ENCODE measurements around the gene SYT1. TPM values are rescaled to one million over a fixed set of nuclear protein-coding genes. Genes with fewer than 3 reads are reported as not detected.
A peak's percentile ranks its signal among the peaks of the same experiment; 100 is the strongest.

Gene SYT1
- total RNA-seq, 1 donor from 2014 or later: 33.2 TPM

DNA sequence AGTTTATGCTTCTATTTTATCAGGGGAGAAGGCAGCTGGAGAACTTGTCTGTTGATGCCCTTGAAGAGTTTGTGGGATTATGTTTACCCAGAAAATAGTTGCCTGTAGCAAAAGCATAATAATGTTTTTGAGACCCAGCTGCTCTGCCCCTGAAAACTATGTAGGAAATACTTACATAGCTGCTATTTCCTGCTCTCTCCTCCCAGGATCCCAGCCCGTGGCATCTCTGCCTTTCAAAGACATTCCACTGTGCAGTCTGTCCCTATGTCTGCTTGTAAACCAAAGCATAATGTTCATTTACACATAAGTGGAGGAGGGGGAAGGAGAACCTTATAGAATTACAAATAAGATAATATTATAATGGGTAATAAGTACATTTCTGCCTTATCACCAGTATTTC is 198.7 kb downstream of the SYT1 start:
- Mint-ChIP-seq H3K27ac (ENCODE audit: unreplicated experiment) (peak overlapping the region; percentile 16), H3K4me1 (ENCODE audit: low read depth, unreplicated experiment) (peaks cover 28% of the 10 kb centered on the region), H3K9me3 (ENCODE audit: unreplicated experiment) (no peaks in the 10 kb centered on the region), H3K36me3 (ENCODE audit: low read depth, unreplicated experiment) (no peaks in the 10 kb centered on the region), H3K4me3 (ENCODE audit: unreplicated experiment) (no peak overlapping the region), H3K27me3 (ENCODE audit: low read depth, unreplicated experiment) (no peaks in the 10 kb centered on the region)
- no peaks in the 10 kb centered on the region for H3K27me3 ChIP-seq (ENCODE audit: insufficient read depth, low read length)
- no peak overlapping the region for H3K4me3 ChIP-seq (ENCODE audit: insufficient read depth, low read depth, low read length)
- peak; percentile 44 for DNase-seq (ENCODE audit: low read depth)
- TF ChIP-seq EZH2 (IDR thresholded peaks at IDR 0.05; ENCODE audit: insufficient read depth, low read length): no peak
- TF ChIP-seq, protein P1, sequence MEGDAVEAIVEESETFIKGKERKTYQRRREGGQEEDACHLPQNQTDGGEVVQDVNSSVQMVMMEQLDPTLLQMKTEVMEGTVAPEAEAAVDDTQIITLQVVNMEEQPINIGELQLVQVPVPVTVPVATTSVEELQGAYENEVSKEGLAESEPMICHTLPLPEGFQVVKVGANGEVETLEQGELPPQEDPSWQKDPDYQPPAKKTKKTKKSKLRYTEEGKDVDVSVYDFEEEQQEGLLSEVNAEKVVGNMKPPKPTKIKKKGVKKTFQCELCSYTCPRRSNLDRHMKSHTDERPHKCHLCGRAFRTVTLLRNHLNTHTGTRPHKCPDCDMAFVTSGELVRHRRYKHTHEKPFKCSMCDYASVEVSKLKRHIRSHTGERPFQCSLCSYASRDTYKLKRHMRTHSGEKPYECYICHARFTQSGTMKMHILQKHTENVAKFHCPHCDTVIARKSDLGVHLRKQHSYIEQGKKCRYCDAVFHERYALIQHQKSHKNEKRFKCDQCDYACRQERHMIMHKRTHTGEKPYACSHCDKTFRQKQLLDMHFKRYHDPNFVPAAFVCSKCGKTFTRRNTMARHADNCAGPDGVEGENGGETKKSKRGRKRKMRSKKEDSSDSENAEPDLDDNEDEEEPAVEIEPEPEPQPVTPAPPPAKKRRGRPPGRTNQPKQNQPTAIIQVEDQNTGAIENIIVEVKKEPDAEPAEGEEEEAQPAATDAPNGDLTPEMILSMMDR (IDR thresholded peaks at IDR 0.05; ENCODE audit: insufficient read depth, low read depth, low read length): no peak
- H3K27ac ChIP-seq (ENCODE audit: low read depth, low read length): no peak overlapping the region
- no peak overlapping the region for H3K4me2 ChIP-seq (ENCODE audit: low read length)
- no peak overlapping the region for H3K9ac ChIP-seq (ENCODE audit: low read length)
- H4K20me1 ChIP-seq (ENCODE audit: insufficient read depth, low read length): no peaks in the 10 kb centered on the region
- peaks cover 4% of the 10 kb centered on the region for H3K4me1 ChIP-seq (ENCODE audit: insufficient read depth, low read length)
- H3K9me3 ChIP-seq (ENCODE audit: insufficient read depth, low read depth, low read length): no peaks in the 10 kb centered on the region
- no peak for FAIRE-seq
- H3K36me3 ChIP-seq (ENCODE audit: insufficient read depth, low read length): no peaks in the 10 kb centered on the region
- no peak overlapping the region for H2AFZ ChIP-seq (ENCODE audit: low read depth, low read length)
- H3K79me2 ChIP-seq (ENCODE audit: insufficient read depth, low read length): no peaks in the 10 kb centered on the region

DNA sequence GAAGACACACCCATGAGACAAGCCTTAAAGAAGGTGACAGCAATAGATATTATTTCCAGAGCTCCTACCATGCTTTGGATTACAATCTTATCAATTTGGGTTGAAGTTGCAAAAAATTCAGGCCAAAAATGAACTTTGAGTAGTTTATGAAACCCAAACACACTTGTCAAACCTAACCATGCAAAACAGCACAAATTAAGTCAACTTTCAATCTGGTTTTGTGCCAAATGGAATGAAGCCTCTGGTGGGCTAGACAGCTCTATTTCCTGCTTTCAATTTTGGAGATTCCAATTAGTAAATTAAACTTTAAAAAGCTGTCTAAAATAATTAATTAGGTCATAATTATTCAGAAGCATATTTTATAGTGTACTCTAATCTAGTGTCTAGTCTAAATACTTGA is 203.4 kb downstream of the SYT1 start:
- Histone ChIP-seq H3K36me3 (ENCODE audit: insufficient read depth, low read length) (no peaks in the 10 kb centered on the region), H3K79me2 (ENCODE audit: insufficient read depth, low read length) (no peaks in the 10 kb centered on the region), H3K27me3 (ENCODE audit: insufficient read depth, low read length) (no peaks in the 10 kb centered on the region), H3K27ac (ENCODE audit: low read depth, low read length) (no peak overlapping the region), H3K9ac (ENCODE audit: low read length) (no peak overlapping the region), H3K9me3 (ENCODE audit: insufficient read depth, low read depth, low read length) (no peaks in the 10 kb centered on the region), H3K4me3 (ENCODE audit: insufficient read depth, low read depth, low read length) (no peak overlapping the region), H3K4me2 (ENCODE audit: low read length) (no peak overlapping the region), H2AFZ (ENCODE audit: low read depth, low read length) (no peak overlapping the region), H3K4me1 (ENCODE audit: insufficient read depth, low read length) (no peaks in the 10 kb centered on the region), H4K20me1 (ENCODE audit: insufficient read depth, low read length) (no peaks in the 10 kb centered on the region)
- H3K27ac Mint-ChIP-seq (ENCODE audit: unreplicated experiment): no peak overlapping the region
- FAIRE-seq (no peak), DNase-seq (ENCODE audit: low read depth) (no peak)
- H3K4me3 Mint-ChIP-seq (ENCODE audit: unreplicated experiment): no peak overlapping the region
- no peaks in the 10 kb centered on the region for H3K9me3 Mint-ChIP-seq (ENCODE audit: unreplicated experiment)
- no peaks in the 10 kb centered on the region for H3K36me3 Mint-ChIP-seq (ENCODE audit: low read depth, unreplicated experiment)
- peaks cover 10% of the 10 kb centered on the region for H3K4me1 Mint-ChIP-seq (ENCODE audit: low read depth, unreplicated experiment)
- H3K27me3 Mint-ChIP-seq (ENCODE audit: low read depth, unreplicated experiment): no peaks in the 10 kb centered on the region
- no peak for TF ChIP-seq EZH2 (IDR thresholded peaks at IDR 0.05; ENCODE audit: insufficient read depth, low read length)
- TF ChIP-seq, protein P1 (IDR thresholded peaks at IDR 0.05; ENCODE audit: insufficient read depth, low read depth, low read length): no peak

DNA sequence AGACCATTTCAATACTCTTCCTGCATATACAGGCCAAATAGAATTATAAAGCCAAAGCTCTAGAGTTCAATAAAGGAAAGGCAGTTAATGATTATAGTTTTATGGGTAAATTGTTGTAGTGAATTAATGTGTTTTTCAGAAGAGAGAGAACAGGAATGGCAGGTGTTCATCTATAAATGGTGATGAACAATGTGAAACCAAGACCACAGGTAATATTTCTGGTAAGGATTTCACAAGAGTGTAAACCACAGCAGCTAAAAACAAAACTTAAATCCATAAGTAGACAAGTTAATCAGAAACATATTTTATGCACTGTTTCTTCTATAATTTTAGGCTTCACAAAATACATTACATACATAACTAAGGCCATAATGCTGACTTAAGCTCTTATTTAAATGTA is 204.4 kb downstream of the SYT1 start:
- Mint-ChIP-seq H3K9me3 (ENCODE audit: unreplicated experiment) (no peaks in the 10 kb centered on the region), H3K4me1 (ENCODE audit: low read depth, unreplicated experiment) (peaks cover 2% of the 10 kb centered on the region), H3K4me3 (ENCODE audit: unreplicated experiment) (no peak overlapping the region)

More for the DNA sequence above, 204.4 kb downstream of the SYT1 start:
- Histone ChIP-seq H3K4me2 (ENCODE audit: low read length) (no peak overlapping the region), H3K9ac (ENCODE audit: low read length) (no peak overlapping the region), H3K36me3 (ENCODE audit: insufficient read depth, low read length) (no peaks in the 10 kb centered on the region), H4K20me1 (ENCODE audit: insufficient read depth, low read length) (no peaks in the 10 kb centered on the region), H3K4me1 (ENCODE audit: insufficient read depth, low read length) (no peaks in the 10 kb centered on the region), H3K27me3 (ENCODE audit: insufficient read depth, low read length) (no peaks in the 10 kb centered on the region), H3K4me3 (ENCODE audit: insufficient read depth, low read depth, low read length) (no peak overlapping the region), H3K79me2 (ENCODE audit: insufficient read depth, low read length) (no peaks in the 10 kb centered on the region), H3K27ac (ENCODE audit: low read depth, low read length) (no peak overlapping the region), H3K9me3 (ENCODE audit: insufficient read depth, low read depth, low read length) (no peaks in the 10 kb centered on the region), H2AFZ (ENCODE audit: low read depth, low read length) (no peak overlapping the region)
- Mint-ChIP-seq H3K36me3 (ENCODE audit: low read depth, unreplicated experiment) (no peaks in the 10 kb centered on the region), H3K27ac (ENCODE audit: unreplicated experiment) (no peak overlapping the region), H3K27me3 (ENCODE audit: low read depth, unreplicated experiment) (no peaks in the 10 kb centered on the region)
- DNase-seq (ENCODE audit: low read depth) (no peak), FAIRE-seq (no peak)
- TF ChIP-seq, protein P1 (IDR thresholded peaks at IDR 0.05; ENCODE audit: insufficient read depth, low read depth, low read length): no peak
- TF ChIP-seq EZH2 (IDR thresholded peaks at IDR 0.05; ENCODE audit: insufficient read depth, low read length): no peak

Measured in astrocyte (in vitro differentiated cells and primary cell).